Measurements from ENCODE around the gene NEO1.

NEO1 gene

DNA sequence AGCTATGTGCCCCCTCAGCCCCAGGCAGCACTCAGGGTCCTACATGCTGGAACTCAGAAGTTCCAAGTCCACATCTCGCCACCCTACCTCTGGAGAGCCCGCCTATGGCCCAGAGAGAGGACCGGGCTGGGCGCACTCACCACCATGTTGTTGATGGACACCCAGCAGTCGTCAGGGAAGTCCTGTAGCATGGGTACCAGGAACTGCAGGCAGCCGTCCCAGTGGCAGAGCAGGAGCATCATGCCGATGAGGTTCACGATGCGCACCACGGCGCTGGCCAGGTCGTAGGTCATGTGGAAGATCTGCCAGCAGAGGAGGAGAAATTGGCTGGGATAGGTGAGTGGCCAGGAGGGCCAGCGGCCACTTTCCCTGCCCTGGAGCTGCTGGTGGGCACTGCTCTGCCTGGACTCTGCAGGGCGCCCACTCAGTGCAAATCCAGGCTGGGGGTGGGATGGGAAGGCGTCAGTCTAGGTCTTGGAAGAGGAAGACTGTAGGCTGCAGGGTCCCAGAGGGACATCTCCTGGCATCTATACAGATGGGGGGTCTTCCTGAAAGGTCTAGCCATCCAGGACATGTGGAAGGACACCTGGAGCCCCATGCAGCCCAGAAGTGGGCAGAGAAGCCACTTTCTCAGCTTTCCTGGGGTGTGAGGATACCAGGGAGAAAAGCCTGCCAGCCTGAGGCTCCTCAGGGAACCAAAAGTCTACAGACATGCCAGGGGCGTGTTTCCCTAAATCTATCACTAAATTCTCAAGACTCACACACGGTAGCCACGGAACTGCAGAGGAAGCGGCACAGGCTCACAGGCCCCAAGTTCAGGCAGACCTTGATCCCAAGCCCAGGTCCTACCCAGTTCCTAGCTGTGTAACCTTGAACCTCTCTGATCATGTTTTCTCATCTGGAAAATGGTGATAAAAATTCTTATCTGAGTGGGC lies 280.0 kb downstream of the NEO1 start:
- DNase-seq, result no peak

DNA sequence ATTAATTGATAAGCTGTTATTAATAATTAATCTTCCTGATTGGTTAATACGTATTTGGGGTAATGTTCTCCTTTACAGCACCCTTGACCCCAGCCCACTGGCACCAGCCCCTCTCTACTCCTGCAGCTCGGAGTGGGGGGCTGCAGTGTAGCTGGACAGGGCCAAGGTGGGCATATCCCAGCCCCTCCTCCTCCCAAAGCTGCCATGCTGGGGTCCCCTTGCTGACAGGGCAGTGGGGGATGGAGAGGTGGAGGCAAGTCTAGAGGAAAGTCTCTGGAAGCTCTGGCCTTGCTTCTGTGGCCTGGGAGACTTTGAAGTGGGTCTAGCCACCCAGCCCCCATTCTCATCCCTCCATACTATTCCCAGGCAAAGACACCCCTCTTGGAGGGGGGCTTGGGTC lies 280.7 kb downstream of the NEO1 start:
- no peak for DNase-seq

DNA sequence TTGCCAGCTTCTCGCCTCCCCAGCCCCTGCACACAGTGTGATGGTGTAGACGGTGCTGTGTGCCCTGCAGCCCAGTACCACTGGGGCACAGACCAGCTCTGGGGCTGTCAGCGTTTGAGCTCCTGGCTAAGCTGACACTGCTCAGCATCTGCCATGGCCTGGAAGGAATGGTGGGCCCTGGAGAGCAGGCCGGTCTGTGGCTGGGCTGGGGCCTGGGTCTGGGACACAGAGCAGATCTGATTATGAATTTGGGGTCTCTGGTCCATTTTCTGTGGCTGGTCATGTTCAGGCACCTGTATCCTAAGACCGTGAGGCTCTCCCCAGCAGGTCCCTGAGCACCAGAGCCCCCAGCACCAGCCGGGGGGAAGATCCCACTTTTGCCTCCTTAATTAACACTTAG lies 281.8 kb downstream of the NEO1 start:
- no peak for DNase-seq

DNA sequence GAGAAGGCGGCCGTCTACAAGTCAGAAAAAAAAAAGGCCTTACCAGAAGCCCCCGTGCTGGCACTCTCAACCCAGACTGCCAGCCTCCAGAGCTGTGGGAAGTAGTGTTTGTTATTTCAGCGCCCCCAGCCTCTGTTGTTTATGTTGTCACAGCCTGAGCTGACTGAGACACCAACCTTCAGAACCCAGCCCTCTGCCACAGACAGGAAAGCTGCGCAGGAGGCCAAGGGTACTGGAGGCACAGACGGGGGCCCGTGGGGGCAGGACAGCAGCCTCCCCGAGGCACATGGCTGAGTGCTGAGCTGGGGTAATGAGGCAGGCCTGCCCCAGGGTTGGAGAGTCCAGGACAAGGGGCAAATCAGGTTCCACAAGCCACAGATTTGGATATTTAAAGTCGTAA lies 282.8 kb downstream of the NEO1 start:
- DNase-seq, result no peak

DNA sequence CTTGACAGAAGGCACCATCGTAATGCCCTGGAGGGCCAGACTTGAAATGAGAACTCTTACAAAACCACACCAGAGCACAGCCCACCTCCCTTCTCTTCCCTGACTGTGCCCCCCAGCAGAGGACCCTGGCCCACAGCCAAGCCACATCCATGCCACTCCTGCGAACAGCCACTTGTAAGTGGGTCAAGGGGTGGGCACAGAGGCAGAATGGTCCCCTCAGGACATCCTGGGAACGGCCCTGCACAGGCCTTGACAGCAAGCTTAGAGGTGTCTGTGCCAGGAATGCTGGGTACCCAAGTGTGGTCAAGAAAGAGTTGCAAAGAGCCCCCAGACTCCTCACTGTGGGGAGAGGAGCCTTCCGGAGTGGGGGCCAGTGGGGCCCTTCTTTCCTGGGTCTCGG lies 283.2 kb downstream of the NEO1 start:
- DNase-seq, result no peak

DNA sequence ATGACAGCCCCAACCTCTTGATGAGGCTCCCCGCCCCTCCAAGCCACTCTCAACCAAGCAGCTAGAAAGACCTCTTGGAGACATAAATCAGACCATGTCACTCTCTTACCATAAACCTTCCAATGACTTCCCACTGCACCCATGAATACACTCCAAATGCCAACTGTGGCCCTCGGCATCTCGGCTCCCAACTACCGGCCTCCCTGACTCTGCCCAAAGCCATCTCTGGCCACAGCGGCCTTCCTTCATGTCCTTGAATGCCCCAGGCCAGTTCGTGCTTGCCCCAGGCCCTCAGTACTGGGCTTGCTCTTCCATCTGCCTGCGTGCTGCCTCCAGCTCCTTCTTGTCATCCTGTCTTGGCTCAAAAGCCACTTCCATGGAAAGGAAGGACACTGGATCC lies 284.5 kb downstream of the NEO1 start:
- DNase-seq, result no peak

DNA sequence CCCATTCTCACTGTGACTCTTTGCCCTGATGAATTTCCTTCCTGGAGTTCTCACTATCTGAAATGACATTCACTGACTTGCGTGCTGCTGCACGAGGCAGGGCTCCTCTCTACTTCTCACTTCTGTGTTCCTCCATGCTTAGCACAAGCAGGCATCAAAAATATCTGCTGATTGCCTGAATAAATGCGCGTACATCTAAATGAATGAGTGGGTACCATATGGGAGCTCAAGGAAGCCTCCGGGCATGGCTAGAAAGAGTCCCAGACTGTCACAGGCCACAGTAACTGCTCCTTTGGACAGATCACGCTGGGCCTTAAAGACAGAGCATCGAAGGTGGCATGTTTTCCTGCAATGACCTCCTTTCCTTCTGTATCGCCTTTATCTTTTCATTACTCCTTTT lies 284.9 kb downstream of the NEO1 start:
- DNase-seq, result no peak

DNA sequence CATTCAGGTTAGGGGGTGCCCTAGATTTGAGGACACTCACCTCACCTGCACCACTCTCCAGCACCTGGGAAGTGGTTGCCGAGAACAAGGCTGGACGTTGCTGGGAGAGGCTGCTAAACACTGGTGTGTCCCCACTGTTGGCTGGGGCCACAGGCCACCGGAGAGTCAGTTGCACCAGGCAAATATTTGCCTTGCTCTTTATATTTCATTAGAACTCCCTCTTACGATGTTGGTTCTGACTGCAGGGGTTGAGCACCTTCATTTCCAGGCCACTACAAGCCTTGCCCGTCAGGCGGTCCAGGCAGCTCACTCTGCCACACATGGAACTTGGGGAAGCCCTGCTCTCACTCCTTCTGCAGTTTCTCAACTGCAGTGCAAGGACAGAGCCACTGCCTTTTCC lies 285.8 kb downstream of the NEO1 start:
- DNase-seq, result no peak

DNA sequence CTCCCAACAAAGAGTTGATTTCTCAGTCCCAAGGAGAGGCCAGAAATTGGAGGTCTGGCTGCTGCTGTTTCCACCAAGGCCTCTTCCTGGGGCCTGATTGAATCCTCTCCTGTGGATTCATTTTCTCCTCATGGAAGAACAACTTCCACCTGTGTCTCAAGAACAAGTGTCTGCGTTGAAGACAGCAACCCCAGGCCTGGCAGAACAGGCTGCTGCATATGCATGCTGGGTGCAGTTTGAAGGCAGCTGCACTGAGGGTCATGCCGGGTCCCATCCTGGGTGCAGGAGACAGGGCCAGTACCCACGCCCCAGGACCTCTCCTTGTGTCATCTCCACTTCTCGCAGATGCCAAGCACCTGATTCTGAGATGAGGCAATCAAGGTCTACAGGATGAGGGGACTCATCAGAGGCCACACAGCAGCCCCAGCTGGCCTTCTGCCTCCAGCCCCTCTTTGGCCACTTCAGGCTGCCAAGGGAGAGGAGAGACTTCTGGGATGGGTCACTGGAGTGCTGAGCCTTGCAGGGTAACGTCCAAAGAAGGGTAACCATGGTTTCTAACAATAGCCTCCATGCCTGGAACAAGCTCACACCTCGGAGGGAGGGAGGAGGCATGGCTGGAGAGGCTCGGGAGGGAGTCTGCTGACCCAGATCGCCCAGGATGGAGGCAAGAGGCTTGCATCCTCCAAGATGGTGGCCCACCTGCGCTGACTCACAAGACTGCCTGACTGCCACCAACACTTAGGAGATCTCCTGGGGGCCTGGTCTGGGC lies 286.5 kb downstream of the NEO1 start:
- no peak for DNase-seq

DNA sequence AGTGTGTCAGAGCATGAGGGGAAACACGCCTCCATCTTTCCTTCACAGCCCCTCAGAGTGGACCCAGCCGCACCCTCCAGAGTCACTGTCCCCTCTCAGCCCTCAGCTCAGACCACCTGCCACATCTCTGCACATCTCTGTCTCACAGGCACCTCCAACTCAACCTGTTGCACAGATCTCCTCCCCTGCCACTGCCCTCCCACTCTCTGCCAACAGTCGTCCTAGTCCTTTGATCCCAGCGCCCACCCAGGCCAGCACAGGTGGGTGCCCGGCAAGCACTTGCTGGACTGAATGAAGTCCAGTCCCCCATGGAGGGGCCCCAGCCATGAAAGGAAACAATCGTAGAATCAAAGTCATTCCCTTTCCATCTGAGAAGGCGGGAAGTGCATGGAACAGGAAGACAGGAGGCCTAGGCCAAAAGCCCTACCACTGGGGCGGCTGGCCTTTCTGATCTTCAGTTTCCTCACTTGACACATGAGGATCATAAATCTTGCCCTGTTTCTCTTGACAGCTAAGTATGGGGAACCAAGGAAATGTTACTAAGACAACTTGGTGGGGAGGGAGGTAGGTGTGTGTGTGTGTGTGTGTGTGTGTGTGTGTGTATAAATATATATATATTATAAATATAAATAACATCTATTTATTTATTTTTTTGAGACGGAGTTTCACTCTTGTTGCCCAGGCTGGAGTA lies 288.4 kb downstream of the NEO1 start:
- DNase-seq, result no peak

DNA sequence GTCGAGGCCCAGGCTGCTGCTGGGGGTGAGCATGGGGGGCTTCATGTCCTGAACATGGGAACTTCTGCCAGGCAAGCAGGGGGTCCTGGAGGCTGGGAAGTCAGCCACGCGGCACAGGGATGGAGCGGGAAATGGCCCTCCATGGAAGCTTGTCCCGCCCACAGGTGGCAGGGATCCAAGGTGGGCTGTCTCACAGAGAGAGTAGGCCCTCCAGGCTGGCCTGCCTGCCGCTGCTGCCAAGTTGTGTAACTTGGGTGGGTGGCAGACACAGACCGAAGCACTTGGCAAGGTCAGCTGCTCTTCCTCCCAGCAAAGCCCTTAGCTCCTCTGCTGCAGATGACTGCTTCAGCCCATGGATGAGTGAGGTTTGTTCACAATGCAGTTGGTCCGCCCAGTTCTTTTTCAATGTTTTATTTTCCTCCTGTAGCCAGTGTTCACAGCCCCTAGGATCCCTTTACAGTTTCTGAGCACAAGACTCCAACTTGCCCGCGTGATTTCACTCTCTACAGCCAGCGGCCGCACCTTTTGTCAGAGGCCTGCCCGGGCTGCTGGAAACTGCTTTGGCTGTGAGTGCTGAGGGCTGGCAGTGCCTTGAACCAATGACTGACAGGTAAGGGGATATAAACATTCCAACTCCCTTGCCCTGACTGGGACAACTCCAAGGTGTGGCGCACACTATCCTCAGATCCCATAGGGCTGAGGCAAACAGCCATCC lies 289.8 kb downstream of the NEO1 start:
- DNase-seq, result no peak

DNA sequence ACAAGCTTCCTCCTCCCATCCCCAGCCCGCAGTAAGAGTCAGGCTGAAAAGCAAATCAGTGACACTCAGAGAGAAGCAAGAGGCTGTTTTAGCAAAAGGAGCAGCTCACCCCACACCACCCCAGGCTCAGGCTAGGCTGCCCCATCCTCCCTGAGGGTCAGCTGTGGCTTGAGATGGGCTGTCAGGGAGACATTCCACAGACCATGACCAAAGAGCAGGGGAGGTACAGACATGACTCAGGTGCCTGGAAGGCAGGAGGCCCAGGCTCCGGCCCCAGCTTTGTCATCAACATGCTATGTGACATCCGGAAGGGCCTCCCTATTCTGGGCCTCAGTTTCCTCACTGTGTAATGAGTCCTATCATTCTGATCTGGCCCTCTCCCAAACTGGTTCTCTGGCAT lies 291.8 kb downstream of the NEO1 start:
- DNase-seq, result no peak

DNA sequence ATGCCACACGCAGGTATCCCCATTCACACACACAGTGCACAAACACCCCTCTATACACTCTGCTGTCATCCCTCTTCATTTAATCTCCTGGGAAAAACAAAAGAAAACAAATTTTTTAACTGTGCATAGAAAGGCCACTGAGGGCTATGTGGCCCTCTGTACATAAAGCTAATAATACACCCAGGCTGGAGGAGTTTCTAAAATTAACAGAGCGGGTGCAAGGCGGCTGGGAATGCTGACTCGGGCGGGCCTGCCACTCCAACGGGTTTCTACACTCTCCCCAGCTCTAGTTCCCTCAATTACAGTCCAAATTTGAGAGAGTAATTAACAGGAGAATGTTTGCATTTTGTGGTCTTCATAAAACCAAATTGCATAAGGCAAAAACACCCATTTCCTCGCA lies 293.4 kb downstream of the NEO1 start:
- DNase-seq, result no peak

DNA sequence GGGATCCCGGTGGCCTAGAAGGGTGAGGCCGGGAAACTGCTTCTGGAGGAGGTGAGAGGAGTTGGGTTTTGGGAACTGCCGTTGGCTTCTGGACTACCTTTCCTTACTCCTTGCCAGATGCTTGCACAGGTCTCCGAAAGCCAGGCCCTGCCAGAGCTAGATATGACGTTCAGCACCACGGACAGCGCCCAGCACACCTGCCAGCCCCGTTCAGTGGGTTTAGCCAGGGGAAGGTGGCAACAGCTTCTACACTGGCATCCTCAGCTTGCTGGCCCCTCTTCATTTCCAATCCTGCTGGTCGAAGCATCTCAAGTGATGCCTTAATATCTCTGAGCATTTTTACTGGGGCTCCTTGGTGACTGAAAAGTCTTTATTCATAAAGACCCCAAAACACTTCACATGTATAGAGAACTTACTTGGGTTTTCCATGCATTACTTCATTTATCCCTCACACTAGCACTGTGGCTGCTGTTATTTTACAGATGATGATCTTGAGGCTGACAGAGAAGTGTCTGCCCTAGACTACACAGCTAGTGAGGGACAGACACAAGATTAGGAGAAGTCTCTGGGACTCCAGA lies 294.6 kb downstream of the NEO1 start:
- DNase-seq, result no peak

DNA sequence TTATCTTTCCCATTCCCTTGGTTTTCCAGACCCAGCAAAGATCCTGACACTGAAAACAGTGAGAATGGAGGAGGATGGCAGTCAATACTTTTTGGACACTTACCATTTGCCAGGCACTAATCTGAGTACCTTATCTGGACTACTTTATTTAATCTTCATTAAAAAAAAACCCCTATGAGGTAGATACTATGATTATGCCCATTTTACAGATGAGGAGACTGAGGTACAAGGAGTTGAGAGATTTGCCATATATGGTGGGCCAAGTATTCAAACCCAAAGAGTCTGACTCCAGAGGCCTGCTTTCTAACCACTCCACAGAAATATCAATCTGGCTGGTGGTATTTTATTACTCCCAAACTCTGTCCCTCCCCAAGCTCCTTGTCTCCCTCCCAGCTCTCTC lies 296.9 kb downstream of the NEO1 start:
- no peak for DNase-seq

DNA sequence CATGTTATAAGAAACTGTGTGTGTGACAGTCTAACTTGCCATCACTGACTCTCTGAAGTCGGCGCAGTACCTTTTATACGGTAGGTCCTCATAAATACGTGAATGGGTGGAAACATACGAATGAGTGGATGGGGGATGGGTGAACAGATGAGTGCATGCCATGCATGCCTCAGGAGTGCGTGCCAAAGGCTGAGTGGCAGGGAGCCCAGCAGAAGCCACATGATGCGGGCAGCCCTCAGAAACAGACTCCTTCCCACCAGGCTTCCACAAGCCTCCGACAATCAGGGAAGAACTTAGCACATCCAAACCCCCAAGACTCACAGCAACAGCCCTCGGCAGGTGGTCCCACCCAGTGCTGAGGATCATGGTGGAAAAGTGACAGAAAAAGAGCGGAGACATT lies 299.8 kb downstream of the NEO1 start:
- DNase-seq, result no peak

DNA sequence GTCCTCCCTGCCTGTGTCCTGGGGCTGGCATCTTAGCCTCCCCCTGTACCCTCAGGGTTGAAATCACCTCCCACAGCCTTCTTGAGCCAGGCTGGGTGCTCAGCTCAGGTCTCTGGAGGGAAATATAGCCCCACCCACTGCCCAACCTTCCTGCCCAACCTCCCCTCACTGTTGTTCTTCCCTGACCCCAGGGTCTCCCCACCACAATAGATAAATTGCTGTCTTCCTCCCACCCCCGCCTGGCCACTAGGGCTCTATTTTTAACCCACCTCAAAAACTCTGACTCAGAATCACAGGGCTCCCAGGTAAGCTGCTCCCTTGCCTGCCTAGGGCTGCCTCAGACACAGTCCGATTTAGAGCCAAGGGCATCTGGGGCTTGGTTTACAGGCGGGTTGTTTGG lies 301.5 kb downstream of the NEO1 start:
- DNase-seq, result no peak

DNA sequence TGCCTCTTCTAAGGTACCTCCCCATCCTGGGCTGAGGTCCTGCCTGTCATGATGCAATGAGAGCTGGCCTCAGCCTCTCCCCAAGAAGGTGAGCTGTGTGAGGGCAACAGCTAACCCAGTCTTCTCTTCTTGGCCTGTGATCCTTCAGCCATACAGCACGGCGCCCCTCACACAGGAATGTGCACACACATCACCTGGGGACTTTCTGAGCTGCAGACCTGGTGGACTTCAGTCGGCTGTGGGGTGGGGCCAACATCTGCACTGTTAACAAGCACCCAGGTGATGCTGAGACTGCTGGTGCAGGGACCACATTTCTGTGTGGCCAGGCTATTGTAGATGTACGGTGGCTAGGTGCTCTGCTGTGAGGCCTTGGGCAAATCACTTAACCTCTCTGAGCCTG lies 302.0 kb downstream of the NEO1 start:
- no peak for DNase-seq
